IMR-90 (cell line): ENCODE data around the gene LUZP2. TPM values are rescaled to one million over a fixed set of nuclear protein-coding genes. Genes with fewer than 3 reads are reported as not detected.

Source experiments
- ATAC-seq: fragments of 200-7000 bp; cut with Tn5 transposase; 2 replicates; pipeline ENCODE4 v1.9.1; 2020; ENCODE audit warnings: low read depth, mild to moderate bottlenecking, moderate library complexity
- BruUV-seq: library from RNA; stranded (reverse); fragments of 400-500 nt; replicated peaks from 2 replicates; lab custom pipeline; 2021; lab: Mats Ljungman, UMichigan
- CTCF ChIA-PET: fragments of 300-600 bp; formaldehyde crosslinking; extraction: SDS; loops from one replicate; lab custom pipeline; 2021; ENCODE audit warnings: antibody characterized with exemption; lab: Yijun Ruan, JAX
- POLR2A ChIA-PET: fragments of 300-600 bp; sonication (Branson Sonifier 250); formaldehyde crosslinking; loops from one replicate; lab custom pipeline; 2022; ENCODE audit warnings: antibody characterized with exemption; ENCODE audit not compliant: unreplicated experiment; lab: Charles Lee
- DNase-seq: peaks from one replicate; pipeline ENCODE4 v3.0.0; 2013
- H2AFZ ChIP-seq: replicated peaks from 2 replicates; pipeline ENCODE3; 2013; ENCODE audit warnings: low read length, mild to moderate bottlenecking; ENCODE audit not compliant: poor library complexity
- H2AK5ac ChIP-seq: 2 replicates; pipeline ENCODE4 v1.6.1; 2013; ENCODE audit warnings: low read depth, low read length, inconsistent platforms
- H2AK9ac ChIP-seq: replicated peaks from 2 replicates; pipeline ENCODE3; 2013; ENCODE audit warnings: mild to moderate bottlenecking, low read depth, low read length, moderate library complexity; ENCODE audit not compliant: poor library complexity
- H2BK120ac ChIP-seq: 2 replicates; pipeline ENCODE4 v1.6.1; 2013; ENCODE audit warnings: low read depth, low read length, inconsistent platforms
- H2BK15ac ChIP-seq: 3 replicates; pipeline ENCODE4 v1.6.1; 2013; ENCODE audit warnings: low read depth, low read length, inconsistent platforms
- H2BK20ac ChIP-seq: 2 replicates; pipeline ENCODE4 v1.6.1; 2013; ENCODE audit warnings: low read depth, mild to moderate bottlenecking, inconsistent platforms, low read length, moderate library complexity
- H2BK5ac ChIP-seq: 2 replicates; pipeline ENCODE4 v1.6.1; 2013; ENCODE audit warnings: mild to moderate bottlenecking, low read depth, low read length, inconsistent platforms; ENCODE audit not compliant: poor library complexity, severe bottlenecking
- H3K14ac ChIP-seq: replicated peaks from 2 replicates; pipeline ENCODE4 v1.6.1; 2013; ENCODE audit warnings: low read depth, low read length, inconsistent platforms
- H3K18ac ChIP-seq: 2 replicates; pipeline ENCODE4 v1.6.1; 2013; ENCODE audit warnings: low read depth, low read length, control low read depth
- H3K23ac ChIP-seq: 2 replicates; pipeline ENCODE4 v1.6.1; 2013; ENCODE audit warnings: low read depth, low read length, inconsistent platforms
- H3K27ac ChIP-seq: 2 replicates; pipeline ENCODE4 v1.5.1; 2013; ENCODE audit warnings: mild to moderate bottlenecking, control low read depth, low read length; ENCODE audit not compliant: insufficient read depth
- H3K27me3 ChIP-seq: 2 replicates; pipeline ENCODE4 v1.6.1; 2013; ENCODE audit warnings: low read length; ENCODE audit not compliant: control insufficient read depth, insufficient read depth
- H3K36me3 ChIP-seq: 2 replicates; pipeline ENCODE4 v1.6.1; 2013; ENCODE audit warnings: low read length, mixed read lengths; ENCODE audit not compliant: control insufficient read depth, insufficient read depth
- H3K4ac ChIP-seq: 2 replicates; pipeline ENCODE4 v1.6.1; 2013; ENCODE audit warnings: low read depth, low read length, inconsistent platforms
- H3K4me1 ChIP-seq: 2 replicates; pipeline ENCODE4 v1.6.1; 2013; ENCODE audit warnings: low read length, mixed read lengths; ENCODE audit not compliant: control insufficient read depth, insufficient read depth
- H3K4me2 ChIP-seq: 2 replicates; pipeline ENCODE4 v1.6.1; 2013; ENCODE audit warnings: low read depth, mild to moderate bottlenecking, control low read depth, low read length, moderate library complexity
- H3K4me3 ChIP-seq: 2 replicates; pipeline ENCODE4 v1.5.1; 2013; ENCODE audit warnings: low read depth, mild to moderate bottlenecking, control low read depth, low read length, moderate library complexity; ENCODE audit not compliant: insufficient read depth
- H3K56ac ChIP-seq: 2 replicates; pipeline ENCODE4 v1.6.1; 2013; ENCODE audit warnings: low read length, inconsistent platforms; ENCODE audit not compliant: insufficient read depth; ENCODE audit errors: extremely low read depth
- H3K79me1 ChIP-seq, 2 experiments: 2 replicates each; pipeline ENCODE4 v1.6.1; 2013; ENCODE audit warnings: low read length in 2 of 2, inconsistent platforms in 1 of 2, low read depth in 1 of 2
- H3K9ac ChIP-seq: 2 replicates; pipeline ENCODE4 v1.6.1; 2013; ENCODE audit warnings: low read depth, low read length, control low read depth
- H3K9me1 ChIP-seq: 2 replicates; pipeline ENCODE4 v1.6.1; 2013; ENCODE audit warnings: low read length, inconsistent platforms; ENCODE audit not compliant: insufficient read depth
- H3K9me3 ChIP-seq: 2 replicates; pipeline ENCODE4 v1.6.1; 2013; ENCODE audit warnings: low read length; ENCODE audit not compliant: control insufficient read depth, insufficient read depth
- H4K20me1 ChIP-seq: 2 replicates; pipeline ENCODE4 v1.6.1; 2013; ENCODE audit warnings: low read length, inconsistent platforms; ENCODE audit not compliant: insufficient read depth
- H4K5ac ChIP-seq: 2 replicates; pipeline ENCODE4 v1.6.1; 2013; ENCODE audit warnings: mild to moderate bottlenecking, low read depth, low read length, control low read depth
- H4K8ac ChIP-seq, 2 experiments: 2 replicates each; pipeline ENCODE4 v1.6.1; 2013; ENCODE audit warnings: low read depth in 2 of 2, low read length in 2 of 2, control low read depth in 1 of 2, inconsistent platforms in 1 of 2
- H4K91ac ChIP-seq: 2 replicates; pipeline ENCODE4 v1.6.1; 2013; ENCODE audit warnings: low read depth, low read length, inconsistent platforms; ENCODE audit not compliant: insufficient read depth
- CEBPB ChIP-seq: IDR thresholded peaks from 2 replicates; pipeline ENCODE4 v1.6.1; 2012; ENCODE audit warnings: low read depth, low read length, improper control_type of control experiment
- MAFK ChIP-seq: IDR thresholded peaks from 2 replicates; pipeline ENCODE4 v1.6.1; 2012; ENCODE audit warnings: low read depth, low read length, improper control_type of control experiment
- WGBS, 2 experiments: methylation state at CpG; one replicate each; pipeline versions ENCODE4 v1.1.5 to v1.1.7; 2013; ENCODE audit warnings: missing lambda C conversion rate in 2 of 2; ENCODE audit not compliant: insufficient read length in 1 of 2; ENCODE audit errors: extremely low coverage in 2 of 2; 5-methylcytosine and 5-hydroxymethylcytosine counted together
- dilution Hi-C: fragments of 300-500 bp; cut with HindIII; formaldehyde crosslinking; loops from one replicate; pipeline ENCODE4 v1.14.3; 2018; ENCODE audit warnings: low sequenced_read_pairs; ENCODE audit not compliant: unreplicated experiment
- in situ Hi-C: fragments of 300-500 bp; cut with MboI; formaldehyde crosslinking; loops from 3 replicates; pipeline ENCODE4 v1.14.3; 2019; ENCODE audit warnings: low sequenced_read_pairs, inconsistent platforms, mixed read lengths
- intact Hi-C: fragments of 100-400 bp; cut with micrococcal nuclease; formaldehyde crosslinking; loops from 2 replicates; pipeline ENCODE4 v1.10.0; 2022
- polyA plus RNA-seq, 3 experiments: library from polyadenylated mRNA; depleted of rRNA; stranded (reverse); fragments of >200 nt; gene quantifications; 2 replicates each; pipeline ENCODE4 v1.2.3, GENCODE V29; 2012; ENCODE audit warnings: low replicate concordance in 1 of 3
- total RNA-seq: library from RNA; depleted of rRNA; stranded (reverse); fragments of >200 nt; gene quantifications from 2 replicates; pipeline ENCODE4 v1.2.3, GENCODE V29; 2012

Gene LUZP2
- total and polyA plus RNA-seq, 2 of the 4 experiments (the other 2 are of a cell fraction), result 0.89 to 2.0 TPM

DNA sequence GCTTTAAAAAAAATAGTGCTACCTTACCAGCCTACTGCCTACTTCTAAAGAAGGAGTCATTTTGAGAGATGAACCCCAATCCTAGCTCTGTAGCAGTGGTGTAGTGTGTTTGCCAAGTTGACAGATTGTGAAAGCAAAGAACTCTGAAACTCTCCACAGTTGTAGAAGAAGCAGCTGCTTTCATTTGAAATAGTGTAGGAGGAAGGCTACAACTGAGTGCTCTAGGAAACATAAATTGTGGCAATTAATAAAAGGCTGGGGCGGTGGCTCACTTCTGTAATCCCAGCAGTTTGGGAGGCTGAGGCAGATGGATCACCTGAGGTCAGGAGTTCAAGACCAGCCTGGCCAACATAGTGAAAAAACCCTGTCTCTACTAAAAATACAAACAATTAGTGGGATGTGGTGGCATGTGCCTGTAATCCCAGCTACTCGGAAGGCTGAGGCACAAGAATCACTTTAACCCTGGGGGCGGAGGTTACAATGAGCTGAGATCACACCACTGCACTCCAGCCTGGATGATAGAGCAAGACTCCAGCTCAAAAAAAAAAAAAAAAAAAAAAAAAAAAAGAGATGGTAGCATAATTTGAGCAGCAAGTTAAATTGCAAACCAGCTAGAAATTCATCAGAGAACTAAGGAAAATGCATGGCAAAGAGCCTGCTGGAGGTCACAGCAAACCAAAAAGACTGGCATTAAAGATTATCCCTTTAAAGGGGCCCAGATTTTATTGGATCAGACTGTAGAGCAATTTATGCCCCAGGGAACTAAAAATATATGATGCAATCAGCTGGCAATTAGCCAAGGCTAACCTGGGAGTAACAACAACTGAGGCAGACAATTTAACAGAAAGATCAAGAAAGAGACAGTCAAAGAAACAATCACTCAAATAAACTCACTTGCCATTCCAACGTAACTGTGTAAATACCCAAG, 112.6 kb downstream of the LUZP2 start:
- H2BK120ac ChIP-seq, result no peak overlapping the region
- in situ Hi-C loops (no loop called here), dilution Hi-C loops (no loop called here), intact Hi-C loops (no loop called here)
- no peaks in the 10 kb centered on the region for H3K9me3 ChIP-seq
- ChIA-PET CTCF (interaction anchor here (0.5 to 0.7 kb wide), 2 partner anchors 333 to 417 kb away, joined by 3 to 6 read pairs; no protein-coding TSS in a partner anchor), POLR2A (no interaction called here)
- H4K91ac ChIP-seq, result no peak overlapping the region
- no peaks in the 10 kb centered on the region for H4K20me1 ChIP-seq
- H3K56ac ChIP-seq, result no peak overlapping the region
- no peak overlapping the region for H2AK5ac ChIP-seq
- H3K9me1 ChIP-seq, result no peaks in the 10 kb centered on the region
- H3K14ac ChIP-seq, result no peak overlapping the region
- WGBS, 2 experiments, result no CpG with 5 or more reads among the region's 4 CpGs
- H3K23ac ChIP-seq, result no peak overlapping the region; the same call in 1 of the 2 replicates
- no peak overlapping the region for H2AK9ac ChIP-seq
- H3K4me3 ChIP-seq, result no peak overlapping the region
- H3K18ac ChIP-seq, result no peak overlapping the region
- no peak overlapping the region for H3K27ac ChIP-seq
- H3K4me1 ChIP-seq, result no peaks in the 10 kb centered on the region
- no peaks in the 10 kb centered on the region for H3K36me3 ChIP-seq
- no peak overlapping the region for H2AFZ ChIP-seq
- H3K4ac ChIP-seq, result no peak overlapping the region
- H2BK5ac ChIP-seq, result no peak overlapping the region
- no peaks in the 10 kb centered on the region for H3K79me1 ChIP-seq
- H4K8ac ChIP-seq, result no peak overlapping the region
- H3K9ac ChIP-seq, result no peak overlapping the region
- H4K5ac ChIP-seq, result no peak overlapping the region
- no peak overlapping the region for H3K4me2 ChIP-seq
- H2BK20ac ChIP-seq, result no peak overlapping the region
- H3K27me3 ChIP-seq, result no peaks in the 10 kb centered on the region
- TF ChIP-seq MAFK (no peak), CEBPB (peak; percentile 78)
- BruUV-seq, result no TSS peak
- DNase-seq, result no peak
- H2BK15ac ChIP-seq, result no peak overlapping the region
- ATAC-seq, result peak; percentile 40; the same call in 1 of the 2 replicates
